ENCODE results near the gene SMCO2.

The SMCO2 gene

DNA sequence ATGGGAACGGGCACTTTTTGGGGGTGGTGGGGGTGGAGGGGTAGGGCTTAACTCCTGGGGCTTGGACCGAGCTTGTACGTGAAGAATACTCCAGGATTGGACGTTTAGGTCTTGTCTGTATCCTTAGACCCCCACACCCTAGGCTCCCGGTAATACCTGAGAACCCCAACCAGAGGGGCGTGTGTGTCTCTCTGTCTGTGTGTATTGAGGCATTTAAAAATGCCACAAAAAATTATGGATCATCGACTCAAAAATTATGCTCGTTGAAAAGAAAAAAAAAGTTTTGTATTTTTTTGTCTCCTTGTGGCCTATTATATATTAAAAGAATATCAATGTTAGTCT is 77.9 kb downstream of the SMCO2 start:
- TF ChIP-seq, protein P1, sequence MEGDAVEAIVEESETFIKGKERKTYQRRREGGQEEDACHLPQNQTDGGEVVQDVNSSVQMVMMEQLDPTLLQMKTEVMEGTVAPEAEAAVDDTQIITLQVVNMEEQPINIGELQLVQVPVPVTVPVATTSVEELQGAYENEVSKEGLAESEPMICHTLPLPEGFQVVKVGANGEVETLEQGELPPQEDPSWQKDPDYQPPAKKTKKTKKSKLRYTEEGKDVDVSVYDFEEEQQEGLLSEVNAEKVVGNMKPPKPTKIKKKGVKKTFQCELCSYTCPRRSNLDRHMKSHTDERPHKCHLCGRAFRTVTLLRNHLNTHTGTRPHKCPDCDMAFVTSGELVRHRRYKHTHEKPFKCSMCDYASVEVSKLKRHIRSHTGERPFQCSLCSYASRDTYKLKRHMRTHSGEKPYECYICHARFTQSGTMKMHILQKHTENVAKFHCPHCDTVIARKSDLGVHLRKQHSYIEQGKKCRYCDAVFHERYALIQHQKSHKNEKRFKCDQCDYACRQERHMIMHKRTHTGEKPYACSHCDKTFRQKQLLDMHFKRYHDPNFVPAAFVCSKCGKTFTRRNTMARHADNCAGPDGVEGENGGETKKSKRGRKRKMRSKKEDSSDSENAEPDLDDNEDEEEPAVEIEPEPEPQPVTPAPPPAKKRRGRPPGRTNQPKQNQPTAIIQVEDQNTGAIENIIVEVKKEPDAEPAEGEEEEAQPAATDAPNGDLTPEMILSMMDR (IDR thresholded peaks at IDR 0.05; ENCODE audit: low read depth, low read length): no peak
- no peak for DNase-seq (ENCODE audit: extremely low read depth, low read depth)

- DNase-seq (ENCODE audit: extremely low read depth, low read depth): no peak
- TF ChIP-seq, protein P1 (IDR thresholded peaks at IDR 0.05; ENCODE audit: low read depth, low read length): peak; percentile 14
Observed at GRCh38 chr12:27524839-27525753, 78.6 kb downstream of the SMCO2 start.

DNA sequence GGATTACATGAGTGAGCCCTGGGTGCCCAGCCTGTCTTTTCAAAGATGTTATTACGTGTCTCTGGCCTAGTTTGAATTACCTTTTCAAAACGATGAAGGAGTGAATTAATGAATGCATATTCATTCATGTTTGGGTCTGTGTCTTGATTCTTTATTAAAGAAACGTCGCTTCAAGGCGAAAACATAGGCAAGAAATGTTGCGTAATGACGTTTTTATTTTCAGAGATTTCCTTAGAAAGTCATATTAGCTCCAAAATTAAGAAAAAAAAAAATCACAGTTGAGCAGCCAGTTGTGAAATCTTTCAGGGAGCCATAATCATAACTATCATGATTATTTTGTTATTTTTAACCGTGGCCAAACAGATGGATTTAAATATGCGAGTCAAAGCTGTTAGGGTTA is 81.0 kb downstream of the SMCO2 start:
- DNase-seq (ENCODE audit: extremely low read depth, low read depth): no peak
- TF ChIP-seq, protein P1 (IDR thresholded peaks at IDR 0.05; ENCODE audit: low read depth, low read length): no peak

DNA sequence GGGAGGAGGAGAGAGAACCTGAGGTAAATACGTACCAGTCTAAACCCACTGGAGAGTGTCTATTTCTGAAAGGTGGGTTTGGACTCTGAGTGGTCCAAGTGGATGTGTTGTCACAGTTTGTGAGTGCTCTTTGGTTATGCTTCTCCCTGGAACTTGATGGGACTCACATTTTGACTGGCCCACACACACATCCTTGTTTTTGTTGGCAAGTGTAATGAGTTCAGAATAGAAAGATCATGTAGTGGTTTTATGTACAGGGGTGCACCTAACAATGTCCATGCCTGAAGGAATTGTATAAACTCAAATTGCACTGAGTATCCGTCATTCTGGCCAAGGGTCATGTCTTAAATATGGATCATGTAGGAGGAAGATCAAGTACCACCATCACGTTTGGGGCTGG is 82.3 kb downstream of the SMCO2 start:
- no peak for DNase-seq (ENCODE audit: extremely low read depth, low read depth)
- TF ChIP-seq, protein P1 (IDR thresholded peaks at IDR 0.05; ENCODE audit: low read depth, low read length): no peak

DNA sequence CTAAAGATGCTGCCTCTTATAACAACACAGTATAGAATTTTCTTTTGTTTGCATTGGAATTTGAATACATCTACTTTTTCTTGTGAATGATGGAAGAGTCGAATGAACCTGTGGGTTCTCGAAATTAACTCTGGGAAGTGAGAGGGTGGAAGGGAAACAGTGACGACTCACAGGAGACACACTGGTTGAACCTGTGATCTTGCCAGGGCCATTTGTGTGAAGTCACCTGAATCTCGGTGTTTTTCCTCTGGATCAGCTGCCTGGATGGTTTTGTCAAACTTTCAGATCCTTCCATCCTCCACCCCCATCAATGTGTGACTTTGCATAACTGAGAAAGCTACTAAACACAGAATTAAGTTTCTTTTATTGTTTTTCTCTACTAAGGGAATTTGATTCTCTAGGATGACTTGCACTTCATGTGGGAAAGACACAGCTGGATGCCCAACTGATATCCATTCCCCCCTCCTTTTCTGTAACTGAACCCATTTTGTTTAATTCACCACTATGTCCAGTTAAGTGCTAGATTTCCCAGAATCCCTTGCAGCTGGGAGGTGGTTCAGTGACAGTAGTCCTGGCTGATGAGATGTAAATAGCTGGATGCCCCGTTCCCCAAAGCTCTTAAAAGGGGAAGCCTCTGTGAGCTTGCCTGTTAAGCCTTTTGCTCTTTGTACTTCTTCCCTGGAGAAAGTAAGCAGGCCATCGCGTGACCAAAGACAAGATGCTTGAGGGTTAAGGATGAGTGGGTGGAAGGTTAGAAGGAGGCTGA is 83.8 kb downstream of the SMCO2 start:
- TF ChIP-seq, protein P1 (IDR thresholded peaks at IDR 0.05; ENCODE audit: low read depth, low read length): no peak
- no peak for DNase-seq (ENCODE audit: extremely low read depth, low read depth)

- TF ChIP-seq, protein P1 (IDR thresholded peaks at IDR 0.05; ENCODE audit: low read depth, low read length): no peak
- DNase-seq (ENCODE audit: extremely low read depth, low read depth): no peak
Observed at GRCh38 chr12:27531896-27532295, 85.4 kb downstream of the SMCO2 start.
